Measurements from ENCODE around the gene CNDP1. TPM values are rescaled to one million over a fixed set of nuclear protein-coding genes. Genes with fewer than 3 reads are reported as not detected.

Gene CNDP1
- not detected in 5 replicates for total RNA-seq (2022; extraction: Qiagen RNA extraction)

GRCh38 chr18:74534150-74534969 lies at the start of gene CNDP1:
Gene CNDP1, plus strand, starts transcription at chr18:74534500. Its CDS starts 168 bp downstream, at chr18:74534668.

DNA sequence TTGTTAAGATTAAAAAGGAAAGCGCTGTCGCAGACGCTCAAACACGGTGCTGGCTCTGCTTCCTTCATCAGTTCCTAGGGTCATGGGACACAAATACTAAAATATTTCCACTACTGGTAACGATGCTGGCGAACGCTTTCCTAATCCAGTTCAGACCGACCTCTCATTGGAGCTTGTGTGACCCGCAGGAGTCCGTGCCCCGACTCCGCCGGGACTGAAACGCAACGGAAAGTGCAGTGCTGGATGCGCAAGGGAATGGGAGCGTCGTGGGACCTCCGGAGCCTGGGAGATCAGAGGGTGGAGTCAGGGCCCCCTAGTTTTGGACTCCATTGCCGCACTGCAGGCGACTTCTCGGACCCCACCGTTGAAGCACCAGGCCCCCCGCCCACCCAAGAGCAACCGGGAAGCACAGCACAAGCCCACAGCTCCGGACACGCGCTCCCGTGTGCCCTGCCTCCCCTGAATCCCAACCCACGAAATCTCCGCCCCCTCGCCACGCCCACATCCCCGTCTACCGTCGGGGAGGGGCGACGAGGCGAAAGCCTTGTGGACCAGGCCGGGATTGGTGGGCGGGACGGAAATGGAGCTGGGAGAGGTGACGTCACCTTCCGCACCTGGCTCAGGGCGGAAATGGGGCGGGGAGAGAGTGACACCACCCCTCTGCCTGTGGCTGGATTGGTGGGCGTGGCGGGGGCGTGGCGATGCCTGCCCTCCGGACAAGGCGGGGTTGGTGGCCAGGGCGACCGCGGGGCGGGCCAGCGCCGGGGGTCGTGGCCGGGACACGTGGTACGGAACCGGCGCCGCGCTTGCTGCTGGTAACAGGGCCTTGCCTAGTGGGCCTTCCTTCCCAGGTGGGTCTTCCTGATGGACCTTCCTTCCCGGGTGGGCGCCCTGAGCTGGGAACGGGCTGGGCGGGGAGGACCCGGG lies 38.5 kb upstream of the CNDP1 start, which contains the start of gene CNDP2:
Gene CNDP2 (plus strand): TSS at position 783 of the 927 bp plus-strand sequence. CDS start 3,611 bp downstream, outside the sequence.

GRCh38 chr18:74597662-74598349 lies 63.5 kb downstream of the CNDP1 start, which contains the start of gene ZNF407:
Gene ZNF407, plus strand, starts transcription at chr18:74597870. Its CDS starts 33,150 bp downstream, at chr18:74631020.

Other genes with a start within 250 kb of the CNDP1 start
- gene CYB5A, start 242.5 kb upstream of the CNDP1 start, total RNA-seq (2022; extraction: Qiagen RNA extraction), result 119 to 160 TPM (median 124 TPM) in 5 replicates
- not detected in 5 replicates for gene C18orf63, start 218.7 kb upstream of the CNDP1 start, total RNA-seq (2022; extraction: Qiagen RNA extraction)
- 0.02 TPM in 1 of 5 replicates, not detected in the others for gene DIPK1C, start 77.2 kb upstream of the CNDP1 start, total RNA-seq (2022; extraction: Qiagen RNA extraction)
- gene CNDP2, start 38.1 kb upstream of the CNDP1 start, total RNA-seq (2022; extraction: Qiagen RNA extraction), result 78.6 to 90.4 TPM (median 86.8 TPM) in 5 replicates
- 2.3 to 3.4 TPM (median 2.9 TPM) in 5 replicates for gene ZNF407, start 63.4 kb downstream of the CNDP1 start, total RNA-seq (2022; extraction: Qiagen RNA extraction)